ENCODE results near the gene NECAB2.

DNA sequence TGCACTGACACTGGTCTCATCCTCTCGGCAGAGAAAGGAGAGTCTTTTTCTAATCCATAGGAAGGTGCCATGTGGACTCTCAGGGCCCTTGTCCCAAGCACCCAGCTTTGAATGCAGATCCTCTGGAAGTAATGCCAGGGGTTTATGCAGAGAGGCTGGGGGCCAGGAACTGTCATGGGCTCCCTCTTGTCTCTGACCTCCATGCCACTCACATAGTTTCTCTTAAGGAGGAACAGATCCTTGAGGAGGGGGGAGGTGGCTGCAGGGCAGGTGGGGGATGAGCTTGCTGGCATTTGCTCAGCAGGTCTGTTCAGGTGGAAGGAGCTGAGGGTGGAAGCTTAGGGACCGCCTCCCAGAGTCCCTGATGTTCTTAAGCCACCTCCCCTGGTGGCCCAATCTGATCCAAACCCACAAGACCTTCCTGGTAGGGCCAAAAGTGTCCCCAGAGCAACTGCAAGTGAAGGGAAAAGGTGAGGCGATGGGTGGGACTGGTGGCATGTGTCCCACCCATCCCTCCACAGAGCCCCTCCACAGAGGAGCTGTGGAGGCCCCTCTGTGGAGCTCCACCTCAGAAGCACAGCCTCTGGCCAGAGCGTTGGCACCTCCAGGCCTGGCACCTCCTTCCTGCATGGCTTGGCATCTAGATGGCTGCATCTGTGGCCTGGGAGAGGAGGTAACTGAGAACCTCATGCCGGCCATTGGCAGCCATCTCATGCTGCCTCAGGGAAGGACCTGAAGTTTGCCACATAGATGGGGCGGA, 9.2 kb downstream of the NECAB2 start:
- no peak for TF ChIP-seq CTCF (IDR thresholded peaks at IDR 0.05; ENCODE audit: insufficient read depth, low read depth, low read length)
- TF ChIP-seq EZH2 (IDR thresholded peaks at IDR 0.05; ENCODE audit: insufficient read depth, low read length), result no peak
